ENCODE measurements around the gene HIGD2A. TPM values are rescaled to one million over a fixed set of nuclear protein-coding genes. Genes with fewer than 3 reads are reported as not detected.

The HIGD2A gene
- total and polyA plus RNA-seq, 10 of the 15 experiments (the other 5 are each of a cell fraction or from before 2014, with no cell fraction given) = 152 to 348 (median 194) TPM

DNA sequence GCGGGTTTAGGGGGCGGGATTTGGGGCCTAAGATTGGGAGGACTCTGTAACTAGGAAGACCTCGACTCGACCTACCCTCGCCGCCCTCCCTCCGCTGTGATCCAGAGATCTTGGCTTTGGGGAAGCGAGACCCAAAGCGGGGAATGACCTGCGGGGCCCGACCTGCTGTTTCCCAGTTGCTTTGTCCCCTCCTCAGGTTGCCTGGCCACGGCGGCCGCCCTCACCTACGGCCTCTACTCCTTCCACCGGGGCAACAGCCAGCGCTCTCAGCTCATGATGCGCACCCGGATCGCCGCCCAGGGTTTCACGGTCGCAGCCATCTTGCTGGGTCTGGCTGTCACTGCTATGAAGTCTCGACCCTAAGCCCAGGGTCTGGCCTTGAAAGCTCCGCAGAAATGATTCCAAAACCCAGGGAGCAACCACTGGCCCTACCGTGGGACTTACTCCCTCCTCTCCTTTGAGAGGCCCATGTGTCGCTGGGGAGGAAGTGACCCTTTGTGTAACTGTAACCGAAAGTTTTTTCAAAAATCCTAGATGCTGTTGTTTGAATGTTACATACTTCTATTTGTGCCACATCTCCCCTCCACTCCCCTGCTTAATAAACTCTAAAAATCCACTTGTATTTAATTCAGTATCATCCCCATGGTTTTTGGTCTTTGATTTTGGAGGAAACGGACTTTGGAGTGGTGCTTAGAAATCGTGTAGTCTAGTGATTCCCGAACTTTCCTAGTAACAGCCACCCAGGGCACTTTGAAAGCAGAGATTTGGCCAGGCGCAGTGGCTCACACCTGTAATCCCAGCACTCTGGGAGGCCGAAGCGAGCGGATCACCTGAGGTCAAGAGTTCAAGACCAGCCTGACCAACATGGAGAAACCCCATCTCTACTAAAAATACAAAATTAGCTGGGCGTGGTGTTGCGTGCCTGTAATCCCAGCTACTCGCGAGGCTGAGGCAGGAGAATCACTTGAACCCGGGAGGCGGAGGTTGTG is 878 bp downstream of the HIGD2A start (continued):
- TF ChIP-seq, protein P1, sequence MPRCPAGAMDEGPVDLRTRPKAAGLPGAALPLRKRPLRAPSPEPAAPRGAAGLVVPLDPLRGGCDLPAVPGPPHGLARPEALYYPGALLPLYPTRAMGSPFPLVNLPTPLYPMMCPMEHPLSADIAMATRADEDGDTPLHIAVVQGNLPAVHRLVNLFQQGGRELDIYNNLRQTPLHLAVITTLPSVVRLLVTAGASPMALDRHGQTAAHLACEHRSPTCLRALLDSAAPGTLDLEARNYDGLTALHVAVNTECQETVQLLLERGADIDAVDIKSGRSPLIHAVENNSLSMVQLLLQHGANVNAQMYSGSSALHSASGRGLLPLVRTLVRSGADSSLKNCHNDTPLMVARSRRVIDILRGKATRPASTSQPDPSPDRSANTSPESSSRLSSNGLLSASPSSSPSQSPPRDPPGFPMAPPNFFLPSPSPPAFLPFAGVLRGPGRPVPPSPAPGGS (IDR thresholded peaks at IDR 0.05; ENCODE audit: borderline replicate concordance, insufficient read depth, low read depth, low read length, poor library complexity, severe bottlenecking) = peak; percentile 54
- TF ChIP-seq HDAC6 (IDR thresholded peaks at IDR 0.05; ENCODE audit: unreplicated experiment) (no peak), PML (IDR thresholded peaks at IDR 0.05; ENCODE audit: low read length) (0 out of 2 replicates have a peak, but pooled peaks have one; percentile 39), POU2F2 (IDR thresholded peaks at IDR 0.05; ENCODE audit: borderline replicate concordance, low read depth, low read length) (peak; percentile 78; the same call in 2 of the 3 replicates), DPF2 (IDR thresholded peaks at IDR 0.05) (0 out of 2 replicates have a peak, but pooled peaks have one; percentile 28), TCF3 (IDR thresholded peaks at IDR 0.05; ENCODE audit: borderline replicate concordance, insufficient read depth, low read depth, low read length) (0 out of 2 replicates have a peak, but pooled peaks have one; percentile 11), NBN (IDR thresholded peaks at IDR 0.05) (peak; percentile 84; the same call in 1 of the 2 replicates), FOXM1 (IDR thresholded peaks at IDR 0.05; ENCODE audit: low read depth, low read length) (no peak), ZBED1 (IDR thresholded peaks at IDR 0.05; ENCODE audit: borderline replicate concordance) (no peak), FOS (IDR thresholded peaks at IDR 0.05; ENCODE audit: borderline replicate concordance, extremely low read depth, insufficient read length) (no peak), SMAD5 (IDR thresholded peaks at IDR 0.05; ENCODE audit: low read depth) (peak; percentile 54; the same call in 1 of the 2 replicates), NFYB (IDR thresholded peaks at IDR 0.05; ENCODE audit: insufficient read depth, low read depth, low read length) (peak; percentile 82; the same call in 1 of the 2 replicates), EZH2 (IDR thresholded peaks at IDR 0.05; ENCODE audit: borderline replicate concordance, control insufficient read depth, low read depth, low read length) (no peak), YY1 (IDR thresholded peaks at IDR 0.05; ENCODE audit: low read depth, low read length) (peak; percentile 94), POLR2AphosphoS5 (IDR thresholded peaks at IDR 0.05; ENCODE audit: low read length) (peak; percentile 81), SUZ12 (IDR thresholded peaks at IDR 0.05; ENCODE audit: unreplicated experiment) (no peak), TAF1 (IDR thresholded peaks at IDR 0.05; ENCODE audit: borderline replicate concordance, low read depth, low read length) (peak; percentile 68; the same call in 1 of the 2 replicates), ZZZ3 (IDR thresholded peaks at IDR 0.05; ENCODE audit: control insufficient read depth, insufficient read length, low read depth) (no peak), SPI1 (IDR thresholded peaks at IDR 0.05; ENCODE audit: borderline replicate concordance, insufficient read depth, low read depth, low read length) (peak; percentile 79)
- TF ChIP-seq, protein P2, sequence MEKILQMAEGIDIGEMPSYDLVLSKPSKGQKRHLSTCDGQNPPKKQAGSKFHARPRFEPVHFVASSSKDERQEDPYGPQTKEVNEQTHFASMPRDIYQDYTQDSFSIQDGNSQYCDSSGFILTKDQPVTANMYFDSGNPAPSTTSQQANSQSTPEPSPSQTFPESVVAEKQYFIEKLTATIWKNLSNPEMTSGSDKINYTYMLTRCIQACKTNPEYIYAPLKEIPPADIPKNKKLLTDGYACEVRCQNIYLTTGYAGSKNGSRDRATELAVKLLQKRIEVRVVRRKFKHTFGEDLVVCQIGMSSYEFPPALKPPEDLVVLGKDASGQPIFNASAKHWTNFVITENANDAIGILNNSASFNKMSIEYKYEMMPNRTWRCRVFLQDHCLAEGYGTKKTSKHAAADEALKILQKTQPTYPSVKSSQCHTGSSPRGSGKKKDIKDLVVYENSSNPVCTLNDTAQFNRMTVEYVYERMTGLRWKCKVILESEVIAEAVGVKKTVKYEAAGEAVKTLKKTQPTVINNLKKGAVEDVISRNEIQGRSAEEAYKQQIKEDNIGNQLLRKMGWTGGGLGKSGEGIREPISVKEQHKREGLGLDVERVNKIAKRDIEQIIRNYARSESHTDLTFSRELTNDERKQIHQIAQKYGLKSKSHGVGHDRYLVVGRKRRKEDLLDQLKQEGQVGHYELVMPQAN (conservative IDR thresholded peaks at IDR 0.05) = peak; percentile 26
- TF ChIP-seq, protein P3, sequence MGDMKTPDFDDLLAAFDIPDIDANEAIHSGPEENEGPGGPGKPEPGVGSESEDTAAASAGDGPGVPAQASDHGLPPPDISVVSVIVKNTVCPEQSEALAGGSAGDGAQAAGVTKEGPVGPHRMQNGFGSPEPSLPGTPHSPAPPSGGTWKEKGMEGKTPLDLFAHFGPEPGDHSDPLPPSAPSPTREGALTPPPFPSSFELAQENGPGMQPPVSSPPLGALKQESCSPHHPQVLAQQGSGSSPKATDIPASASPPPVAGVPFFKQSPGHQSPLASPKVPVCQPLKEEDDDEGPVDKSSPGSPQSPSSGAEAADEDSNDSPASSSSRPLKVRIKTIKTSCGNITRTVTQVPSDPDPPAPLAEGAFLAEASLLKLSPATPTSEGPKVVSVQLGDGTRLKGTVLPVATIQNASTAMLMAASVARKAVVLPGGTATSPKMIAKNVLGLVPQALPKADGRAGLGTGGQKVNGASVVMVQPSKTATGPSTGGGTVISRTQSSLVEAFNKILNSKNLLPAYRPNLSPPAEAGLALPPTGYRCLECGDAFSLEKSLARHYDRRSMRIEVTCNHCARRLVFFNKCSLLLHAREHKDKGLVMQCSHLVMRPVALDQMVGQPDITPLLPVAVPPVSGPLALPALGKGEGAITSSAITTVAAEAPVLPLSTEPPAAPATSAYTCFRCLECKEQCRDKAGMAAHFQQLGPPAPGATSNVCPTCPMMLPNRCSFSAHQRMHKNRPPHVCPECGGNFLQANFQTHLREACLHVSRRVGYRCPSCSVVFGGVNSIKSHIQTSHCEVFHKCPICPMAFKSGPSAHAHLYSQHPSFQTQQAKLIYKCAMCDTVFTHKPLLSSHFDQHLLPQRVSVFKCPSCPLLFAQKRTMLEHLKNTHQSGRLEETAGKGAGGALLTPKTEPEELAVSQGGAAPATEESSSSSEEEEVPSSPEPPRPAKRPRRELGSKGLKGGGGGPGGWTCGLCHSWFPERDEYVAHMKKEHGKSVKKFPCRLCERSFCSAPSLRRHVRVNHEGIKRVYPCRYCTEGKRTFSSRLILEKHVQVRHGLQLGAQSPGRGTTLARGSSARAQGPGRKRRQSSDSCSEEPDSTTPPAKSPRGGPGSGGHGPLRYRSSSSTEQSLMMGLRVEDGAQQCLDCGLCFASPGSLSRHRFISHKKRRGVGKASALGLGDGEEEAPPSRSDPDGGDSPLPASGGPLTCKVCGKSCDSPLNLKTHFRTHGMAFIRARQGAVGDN (IDR thresholded peaks at IDR 0.05) = 0 out of 2 replicates have a peak, but pooled peaks have one; percentile 4
